GM12878 (cell line): ENCODE data around the gene GOLGA6L2. TPM values are rescaled to one million over a fixed set of nuclear protein-coding genes. Genes with fewer than 3 reads are reported as not detected.
"Not testable (repeated sequence)": the region's sequence is repeated elsewhere in the genome, so short reads cannot be mapped to it uniquely, and the experiment has no call there.

Experiments used
- ATAC-seq: fragments of 200-7000 bp; cut with Tn5 transposase; 3 replicates; pipeline ENCODE4 v1.9.1; 2020; ENCODE audit warnings: mild to moderate bottlenecking, moderate library complexity
- BruUV-seq: library from RNA; stranded (reverse); fragments of 400-500 nt; replicated peaks from 2 replicates; lab custom pipeline; 2021; lab: Mats Ljungman, UMichigan
- CTCF ChIA-PET: fragments of 300-600 bp; sonication (Branson Sonifier 250); formaldehyde crosslinking; extraction: SDS; loops from one replicate; lab custom pipeline; 2021; ENCODE audit warnings: inconsistent platforms; lab: Yijun Ruan, JAX
- POLR2A ChIA-PET: fragments of 350-600 bp; formaldehyde crosslinking; extraction: SDS; loops from one replicate; lab custom pipeline; 2021; ENCODE audit warnings: inconsistent platforms; lab: Charles Lee
- RAD21 ChIA-PET: fragments of 300-600 bp; sonication (Branson Sonifier 250); formaldehyde crosslinking; loops from one replicate; lab custom pipeline; 2023; ENCODE audit warnings: antibody characterized with exemption; ENCODE audit not compliant: unreplicated experiment; lab: Charles Lee
- SMC1A ChIA-PET: fragments of 300-600 bp; sonication (Branson Sonifier 250); formaldehyde crosslinking; loops from one replicate; lab custom pipeline; 2023; ENCODE audit not compliant: unreplicated experiment, uncharacterized antibody; lab: Charles Lee
- DNase-seq: peaks from one replicate; pipeline ENCODE4 v3.0.0-alpha.2; 2011; ENCODE audit warnings: low read depth, low spot score
- FAIRE-seq: peaks from 3 replicates; lab custom pipeline; 2011; peaks lifted over from hg19 to GRCh38; lab: Jason Lieb, UNC
- H2AFZ ChIP-seq: 2 replicates; pipeline ENCODE4 v1.6.0; 2011; ENCODE audit warnings: low read depth, low read length, control low read depth; ENCODE audit not compliant: control insufficient read depth
- H3K27ac ChIP-seq: 2 replicates; pipeline ENCODE4 v1.5.1; 2011; ENCODE audit warnings: control low read depth; ENCODE audit not compliant: control insufficient read depth, insufficient read depth
- H3K27me3 ChIP-seq, 2 experiments: replicated peaks in 1 of 2; 2 replicates each; pipeline versions ENCODE4 v1.6.0 to v1.6.1; 2011; ENCODE audit warnings: low read length in 1 of 2; ENCODE audit not compliant: control insufficient read depth in 2 of 2, insufficient read depth in 2 of 2
- H3K36me3 ChIP-seq, 2 experiments: 2 replicates each; pipeline ENCODE4 v1.5.1; 2011; ENCODE audit warnings: low read length in 1 of 2; ENCODE audit not compliant: control insufficient read depth in 2 of 2, insufficient read depth in 2 of 2
- H3K4me1 ChIP-seq: 2 replicates; pipeline ENCODE4 v1.6.1; 2011; ENCODE audit warnings: mild to moderate bottlenecking, low read length, moderate library complexity, mixed read lengths; ENCODE audit not compliant: control insufficient read depth, insufficient read depth
- H3K4me2 ChIP-seq: 2 replicates; pipeline ENCODE4 v1.6.0; 2011; ENCODE audit warnings: control low read depth; ENCODE audit not compliant: control insufficient read depth, insufficient read depth
- H3K4me3 ChIP-seq: fragments of 200-600 bp; sonication (generic); 2 replicates; pipeline ENCODE4 v1.5.1; 2016
- H3K79me2 ChIP-seq: 2 replicates; pipeline ENCODE4 v1.6.0; 2011; ENCODE audit warnings: low read length; ENCODE audit not compliant: control insufficient read depth, insufficient read depth
- H3K9ac ChIP-seq: 2 replicates; pipeline ENCODE4 v1.8.0; 2011; ENCODE audit warnings: low read length, control low read depth, mixed read lengths; ENCODE audit not compliant: control insufficient read depth, insufficient read depth
- H3K9me3 ChIP-seq: replicated peaks from 3 replicates; pipeline ENCODE4 v1.5.1; 2011; ENCODE audit warnings: mild to moderate bottlenecking, low read length; ENCODE audit not compliant: control insufficient read depth, insufficient read depth
- H4K20me1 ChIP-seq: 2 replicates; pipeline ENCODE4 v1.6.0; 2011; ENCODE audit not compliant: control insufficient read depth, insufficient read depth
- HDAC6 ChIP-seq: fragments of 200-600 bp; sonication (generic); IDR thresholded peaks from one replicate; pipeline ENCODE4 v1.8.0; 2017; ENCODE audit warnings: antibody characterized with exemption; ENCODE audit not compliant: unreplicated experiment
- KLF5 ChIP-seq: fragments of 450-650 bp; IDR thresholded peaks from 2 replicates; pipeline ENCODE4 v1.6.1; 2014; ENCODE audit warnings: mild to moderate bottlenecking; ENCODE audit not compliant: partially characterized antibody
- POU2F2 ChIP-seq: IDR thresholded peaks from 3 replicates; pipeline ENCODE4 v1.6.1; 2011; ENCODE audit warnings: low read depth, mild to moderate bottlenecking, low read length, borderline replicate concordance
- SIN3A ChIP-seq: IDR thresholded peaks from 2 replicates; pipeline ENCODE4 v1.6.1; 2012; ENCODE audit warnings: low read depth, low read length, improper control_type of control experiment
- SMAD5 ChIP-seq: IDR thresholded peaks from 2 replicates; pipeline ENCODE4 v1.6.1; 2016; ENCODE audit warnings: antibody characterized with exemption, low read depth
- SUZ12 ChIP-seq: fragments of 200-600 bp; sonication (generic); IDR thresholded peaks from one replicate; pipeline ENCODE4 v1.6.1; 2018; ENCODE audit warnings: antibody characterized with exemption, mild to moderate bottlenecking; ENCODE audit not compliant: unreplicated experiment
- ZNF274 ChIP-seq: IDR thresholded peaks from one replicate; pipeline ENCODE4 v1.8.0; 2011; ENCODE audit not compliant: insufficient read length, insufficient read depth
- ZNF592 ChIP-seq: fragments of 450-650 bp; IDR thresholded peaks from 2 replicates; pipeline ENCODE4 v1.6.1; 2017; ENCODE audit warnings: mild to moderate bottlenecking, moderate library complexity
- ZNF622 ChIP-seq: fragments of 450-650 bp; IDR thresholded peaks from 2 replicates; pipeline ENCODE4 v1.6.1; 2017; ENCODE audit warnings: mild to moderate bottlenecking, inconsistent platforms
- WGBS: methylation state at CpG from one replicate; pipeline ENCODE4 v1.1.6; 2016; ENCODE audit warnings: low lambda C conversion rate; ENCODE audit not compliant: insufficient replicate concordance, insufficient coverage; ENCODE audit errors: missing lambda C conversion rate; 5-methylcytosine and 5-hydroxymethylcytosine counted together
- in situ Hi-C: fragments of 300-500 bp; cut with MboI; formaldehyde crosslinking; loops from 9 replicates; pipeline ENCODE4 v1.14.3; 2018; ENCODE audit warnings: mixed read lengths
- intact Hi-C: fragments of 100-400 bp; cut with micrococcal nuclease; formaldehyde crosslinking; loops from one replicate; pipeline ENCODE4 v1.14.2; 2022; ENCODE audit not compliant: unreplicated experiment
- polyA plus RNA-seq, 11 experiments: library from polyadenylated mRNA; depleted of rRNA in 4 of 11; unstranded in 6 of 11; stranded (reverse) in 5 of 11; fragments of >200 nt; fragmentation: Nextera tagmentation in 4 of 11; fragmentation: Illumina TruSeq in 1 of 11; extraction: Ambion mirVana in 4 of 11; extraction: Trizol in 1 of 11; gene quantifications; 1 replicate in 1 of 11; 2 replicates in 10 of 11; pipeline versions ENCODE4 v1.2.1 to v1.2.3, GENCODE V29; 2011 to 2016; ENCODE audit warnings: inconsistent platforms in 2 of 11, missing spikeins in 2 of 11, low read depth in 1 of 11
- total RNA-seq, 4 experiments: library from RNA; depleted of rRNA in 3 of 4; stranded (reverse); fragments of >200 nt in 3 of 4; fragmentation: Illumina TruSeq in 1 of 4; extraction: Trizol in 1 of 4; gene quantifications; 2 replicates each; pipeline versions ENCODE4 v1.2.1 to v1.2.3, GENCODE V29; 2013 to 2021
- TF ChIP-seq, protein P1 (sequence below): fragments of 450-650 bp; formaldehyde crosslinking; IDR thresholded peaks from 2 replicates; pipeline ENCODE4 v1.4.0; 2022; ENCODE audit warnings: mild to moderate bottlenecking, moderate library complexity

The GOLGA6L2 gene
- total and polyA plus RNA-seq, 10 of the 15 experiments (the other 5 are each of a cell fraction or from before 2014, with no cell fraction given), result not detected

- BruUV-seq, DNase-seq, H2AFZ ChIP-seq, SMC1A ChIA-PET, FAIRE-seq, H3K4me3 ChIP-seq, H3K9ac ChIP-seq, H3K4me2 ChIP-seq, H3K27ac ChIP-seq, H3K79me2 ChIP-seq, POLR2A ChIA-PET, RAD21 ChIA-PET, ATAC-seq, H4K20me1 ChIP-seq, H3K27me3 ChIP-seq, CTCF ChIA-PET, in situ Hi-C loops, intact Hi-C loops, H3K9me3 ChIP-seq, H3K36me3 ChIP-seq, H3K4me1 ChIP-seq: not testable (repeated sequence)
- 54% methylated on average over 5 of the region's 5 CpGs for WGBS
Observed at GRCh38 chr15:23412881-23413600, 34.0 kb downstream of the GOLGA6L2 start.

- no peak overlapping the region for H3K4me2 ChIP-seq
- no peak for DNase-seq
- H3K79me2 ChIP-seq, result no peaks in the 10 kb centered on the region
- CTCF ChIA-PET, result no interaction called here
- no peaks in the 10 kb centered on the region for H3K9me3 ChIP-seq
- POLR2A ChIA-PET, result no interaction called here
- no peak overlapping the region for H3K4me3 ChIP-seq
- no peak overlapping the region for H3K27ac ChIP-seq
- H3K36me3 ChIP-seq, result no peaks in the 10 kb centered on the region
- H4K20me1 ChIP-seq, result no peaks in the 10 kb centered on the region
- intact Hi-C loops, result no loop called here
- ATAC-seq, result no peak
- RAD21 ChIA-PET, result no interaction called here
- SMC1A ChIA-PET, result no interaction called here
- 52% methylated on average over 9 of the region's 10 CpGs for WGBS
- no peak overlapping the region for H2AFZ ChIP-seq
- no peak for FAIRE-seq
- in situ Hi-C loops, result no loop called here
- BruUV-seq, result no TSS peak
- H3K9ac ChIP-seq, result no peak overlapping the region
- no peaks in the 10 kb centered on the region for H3K27me3 ChIP-seq
- H3K4me1 ChIP-seq, result no peaks in the 10 kb centered on the region
- no peak for TF ChIP-seq ZNF274
- TF ChIP-seq, protein P1, sequence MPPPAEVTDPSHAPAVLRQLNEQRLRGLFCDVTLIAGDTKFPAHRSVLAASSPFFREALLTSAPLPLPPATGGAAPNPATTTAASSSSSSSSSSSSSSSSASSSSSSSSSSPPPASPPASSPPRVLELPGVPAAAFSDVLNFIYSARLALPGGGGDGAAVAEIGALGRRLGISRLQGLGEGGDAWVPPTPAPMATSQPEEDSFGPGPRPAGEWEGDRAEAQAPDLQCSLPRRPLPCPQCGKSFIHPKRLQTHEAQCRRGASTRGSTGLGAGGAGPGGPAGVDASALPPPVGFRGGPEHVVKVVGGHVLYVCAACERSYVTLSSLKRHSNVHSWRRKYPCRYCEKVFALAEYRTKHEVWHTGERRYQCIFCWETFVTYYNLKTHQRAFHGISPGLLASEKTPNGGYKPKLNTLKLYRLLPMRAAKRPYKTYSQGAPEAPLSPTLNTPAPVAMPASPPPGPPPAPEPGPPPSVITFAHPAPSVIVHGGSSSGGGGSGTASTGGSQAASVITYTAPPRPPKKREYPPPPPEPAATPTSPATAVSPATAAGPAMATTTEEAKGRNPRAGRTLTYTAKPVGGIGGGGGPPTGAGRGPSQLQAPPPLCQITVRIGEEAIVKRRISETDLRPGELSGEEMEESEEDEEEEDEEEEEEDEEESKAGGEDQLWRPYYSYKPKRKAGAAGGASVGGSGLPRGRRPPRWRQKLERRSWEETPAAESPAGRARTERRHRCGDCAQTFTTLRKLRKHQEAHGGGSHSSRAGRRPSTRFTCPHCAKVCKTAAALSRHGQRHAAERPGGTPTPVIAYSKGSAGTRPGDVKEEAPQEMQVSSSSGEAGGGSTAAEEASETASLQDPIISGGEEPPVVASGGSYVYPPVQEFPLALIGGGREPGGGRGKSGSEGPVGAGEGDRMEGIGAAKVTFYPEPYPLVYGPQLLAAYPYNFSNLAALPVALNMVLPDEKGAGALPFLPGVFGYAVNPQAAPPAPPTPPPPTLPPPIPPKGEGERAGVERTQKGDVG (CRISPR knock-in tag), result no peak
- TF ChIP-seq ZNF592, result no peak
- TF ChIP-seq HDAC6, result no peak
- no peak for TF ChIP-seq SUZ12
- no peak for TF ChIP-seq KLF5
- no peak for TF ChIP-seq SIN3A
- no peak for TF ChIP-seq SMAD5
- TF ChIP-seq POU2F2, result no peak
- TF ChIP-seq ZNF622, result no peak
Observed at GRCh38 chr15:23411841-23412240, 35.2 kb downstream of the GOLGA6L2 start.
